ENCODE measurements around the gene LRRC58. TPM values are rescaled to one million over a fixed set of nuclear protein-coding genes. Genes with fewer than 3 reads are reported as not detected.

Gene LRRC58
- total and polyA plus RNA-seq, 7 donors = 3.4 to 13.2 (median 6.8) TPM

- no peaks in the 10 kb centered on the region for H3K4me1 ChIP-seq
- H3K27ac ChIP-seq = no peak overlapping the region
- no peaks in the 10 kb centered on the region for H3K27me3 ChIP-seq (ENCODE audit: insufficient read depth in 3 of 3, low read length in 2 of 3)
- TF ChIP-seq CTCF (IDR thresholded peaks at IDR 0.05) = no peak
- ATAC-seq (no peak), DNase-seq (no peak)
- WGBS, 3 donors = 42 to 50% (median 47%) methylated on average over 2 of the region's 2 CpGs
- intact Hi-C loops (cut with DNase I) = no loop called here
- no peaks in the 10 kb centered on the region for H3K9me3 ChIP-seq
- no peaks in the 10 kb centered on the region for H3K36me3 ChIP-seq (ENCODE audit: insufficient read depth in 1 of 2, low read depth in 1 of 2)
- no peak overlapping the region for H3K4me3 ChIP-seq
Observed at GRCh38 chr3:120369037-120369467, 19.9 kb upstream of the LRRC58 start.

DNA sequence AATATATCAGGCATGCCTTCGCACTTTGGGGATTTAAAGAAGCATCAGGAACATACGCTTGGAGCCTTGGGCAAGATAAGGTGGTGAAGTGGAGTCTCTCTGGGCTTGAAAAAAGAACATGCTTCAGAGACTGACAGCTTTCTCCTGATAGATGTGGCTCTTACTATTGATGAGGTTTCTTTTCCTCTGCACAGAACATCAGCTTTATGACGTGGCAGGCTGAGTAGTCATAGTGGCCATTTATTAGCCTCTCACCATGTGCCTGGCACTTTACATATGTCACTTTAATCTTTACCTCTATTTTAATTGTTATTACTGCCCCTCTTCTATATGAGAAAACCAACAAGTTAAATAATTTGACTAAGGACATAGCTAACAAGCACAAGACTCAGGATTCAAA is 19.0 kb upstream of the LRRC58 start:
- intact Hi-C loops (cut with DNase I) = no loop called here
- Histone ChIP-seq H3K9me3 (no peaks in the 10 kb centered on the region), H3K36me3 (ENCODE audit: insufficient read depth in 1 of 2, low read depth in 1 of 2) (no peaks in the 10 kb centered on the region), H3K27me3 (ENCODE audit: insufficient read depth in 3 of 3, low read length in 2 of 3) (no peaks in the 10 kb centered on the region), H3K4me3 (no peak overlapping the region), H3K27ac (no peak overlapping the region), H3K4me1 (no peaks in the 10 kb centered on the region)
- no peak for ATAC-seq
- no peak for DNase-seq
- 82 to 92% (median 91%) methylated on average over 3 of the region's 3 CpGs for WGBS, 3 donors
- TF ChIP-seq CTCF (IDR thresholded peaks at IDR 0.05) = no peak

- TF ChIP-seq CTCF (IDR thresholded peaks at IDR 0.05) = no peak
- H3K4me1 ChIP-seq = no peaks in the 10 kb centered on the region
- no peaks in the 10 kb centered on the region for H3K9me3 ChIP-seq
- H3K27ac ChIP-seq = no peak overlapping the region
- WGBS, 3 donors = 4 to 13% (median 8%) methylated on average over 1 of the region's 1 CpG
- no peak for ATAC-seq
- H3K4me3 ChIP-seq = no peak overlapping the region
- H3K27me3 ChIP-seq (ENCODE audit: insufficient read depth in 3 of 3, low read length in 2 of 3) = no peaks in the 10 kb centered on the region
- intact Hi-C loops (cut with DNase I) = no loop called here
- no peaks in the 10 kb centered on the region for H3K36me3 ChIP-seq (ENCODE audit: insufficient read depth in 1 of 2, low read depth in 1 of 2)
- no peak for DNase-seq
Observed at GRCh38 chr3:120364821-120365220, 15.7 kb upstream of the LRRC58 start.

DNA sequence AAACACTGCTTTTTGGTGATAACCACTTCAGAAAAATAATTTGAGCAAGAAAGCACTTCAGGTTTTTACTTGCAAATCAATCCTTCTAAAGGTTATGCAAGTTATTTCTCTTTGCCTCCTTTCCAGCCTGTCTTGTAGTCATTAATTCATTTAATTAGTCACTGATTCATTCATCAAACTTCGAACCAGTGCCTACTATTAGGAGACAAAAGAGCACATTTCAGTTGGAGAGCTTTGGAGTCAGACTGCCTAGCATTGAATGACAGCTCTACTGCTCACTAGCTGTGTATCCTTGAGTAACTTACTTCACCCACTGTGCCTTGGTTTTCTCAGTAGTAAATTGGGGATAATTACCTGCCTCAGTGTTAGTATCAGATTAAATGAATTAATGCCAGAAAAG is 14.9 kb upstream of the LRRC58 start:
- ATAC-seq = no peak
- no peaks in the 10 kb centered on the region for H3K9me3 ChIP-seq
- H3K36me3 ChIP-seq (ENCODE audit: insufficient read depth in 1 of 2, low read depth in 1 of 2) = no peaks in the 10 kb centered on the region
- 71 to 89% (median 82%) methylated on average over 1 of the region's 1 CpG for WGBS, 3 donors
- no peaks in the 10 kb centered on the region for H3K27me3 ChIP-seq (ENCODE audit: insufficient read depth in 3 of 3, low read length in 2 of 3)
- no peak overlapping the region for H3K27ac ChIP-seq
- no peak for TF ChIP-seq CTCF (IDR thresholded peaks at IDR 0.05)
- no peaks in the 10 kb centered on the region for H3K4me1 ChIP-seq
- H3K4me3 ChIP-seq = no peak overlapping the region
- no peak for DNase-seq
- intact Hi-C loops (cut with DNase I) = no loop called here

DNA sequence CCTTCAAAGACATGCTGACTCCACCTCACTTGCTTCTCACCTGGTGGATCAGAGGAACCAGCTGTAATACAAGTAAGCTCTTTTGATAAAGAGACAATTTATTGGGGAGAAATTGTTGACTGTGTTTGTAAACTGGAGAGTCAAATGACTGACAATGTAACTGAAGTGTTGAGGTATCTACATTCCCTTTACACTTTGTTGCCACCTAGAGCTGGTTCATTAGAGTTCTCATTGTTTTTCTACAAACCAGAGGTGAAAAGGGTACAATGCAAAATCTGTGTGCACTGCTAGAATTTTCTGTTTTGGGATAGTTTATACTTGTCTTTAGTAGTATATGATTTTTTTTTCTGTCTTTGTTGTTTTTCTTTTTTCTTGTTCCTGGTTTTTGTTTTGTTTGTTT is 8.7 kb upstream of the LRRC58 start:
- Histone ChIP-seq H3K36me3 (ENCODE audit: insufficient read depth in 1 of 2, low read depth in 1 of 2) (no peaks in the 10 kb centered on the region), H3K4me1 (no peaks in the 10 kb centered on the region), H3K4me3 (no peak overlapping the region), H3K27ac (no peak overlapping the region), H3K27me3 (ENCODE audit: insufficient read depth in 3 of 3, low read length in 2 of 3) (no peaks in the 10 kb centered on the region), H3K9me3 (no peaks in the 10 kb centered on the region)
- intact Hi-C loops (cut with DNase I) = no loop called here
- TF ChIP-seq CTCF (IDR thresholded peaks at IDR 0.05) = no peak
- no peak for ATAC-seq
- DNase-seq = no peak
